B cell (primary cell): ENCODE data around the gene MMP24.

Source experiments
- EZH2 ChIP-seq: IDR thresholded peaks from 2 replicates; pipeline ENCODE4 v1.6.1; 2012; ENCODE audit warnings: borderline replicate concordance, low read depth, mild to moderate bottlenecking, moderate library complexity, low read length; ENCODE audit not compliant: insufficient read depth, poor library complexity, severe bottlenecking
- TF ChIP-seq, protein P1 (sequence below): fragments of 200-600 bp; IDR thresholded peaks from one replicate; pipeline ENCODE4 v1.8.0; 2022; ENCODE audit warnings: antibody characterized with exemption, mild to moderate bottlenecking

DNA sequence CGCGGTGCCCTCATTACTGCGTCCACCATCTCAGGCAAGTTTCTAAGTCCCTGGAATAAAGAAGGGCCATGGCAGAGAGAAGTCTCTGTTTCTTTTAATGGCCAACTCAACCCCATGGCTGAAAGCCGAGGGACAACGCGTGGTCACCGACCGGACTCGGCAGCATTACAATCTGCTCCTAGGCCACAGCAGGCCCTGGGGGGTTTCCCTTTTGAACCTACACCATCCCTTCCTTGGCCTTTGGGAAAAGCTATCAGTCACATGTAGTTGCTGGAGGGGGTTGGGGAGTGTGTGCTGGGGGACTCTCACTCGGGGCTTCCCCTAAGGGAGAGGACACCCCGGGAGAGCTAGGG, 76.9 kb downstream of the MMP24 start:
- TF ChIP-seq, protein P1, sequence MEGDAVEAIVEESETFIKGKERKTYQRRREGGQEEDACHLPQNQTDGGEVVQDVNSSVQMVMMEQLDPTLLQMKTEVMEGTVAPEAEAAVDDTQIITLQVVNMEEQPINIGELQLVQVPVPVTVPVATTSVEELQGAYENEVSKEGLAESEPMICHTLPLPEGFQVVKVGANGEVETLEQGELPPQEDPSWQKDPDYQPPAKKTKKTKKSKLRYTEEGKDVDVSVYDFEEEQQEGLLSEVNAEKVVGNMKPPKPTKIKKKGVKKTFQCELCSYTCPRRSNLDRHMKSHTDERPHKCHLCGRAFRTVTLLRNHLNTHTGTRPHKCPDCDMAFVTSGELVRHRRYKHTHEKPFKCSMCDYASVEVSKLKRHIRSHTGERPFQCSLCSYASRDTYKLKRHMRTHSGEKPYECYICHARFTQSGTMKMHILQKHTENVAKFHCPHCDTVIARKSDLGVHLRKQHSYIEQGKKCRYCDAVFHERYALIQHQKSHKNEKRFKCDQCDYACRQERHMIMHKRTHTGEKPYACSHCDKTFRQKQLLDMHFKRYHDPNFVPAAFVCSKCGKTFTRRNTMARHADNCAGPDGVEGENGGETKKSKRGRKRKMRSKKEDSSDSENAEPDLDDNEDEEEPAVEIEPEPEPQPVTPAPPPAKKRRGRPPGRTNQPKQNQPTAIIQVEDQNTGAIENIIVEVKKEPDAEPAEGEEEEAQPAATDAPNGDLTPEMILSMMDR, result no peak
- TF ChIP-seq EZH2, result no peak
